AG09319 (cell line): Measurements from ENCODE around the gene LSM4.

Experiments used
- DNase-seq: peaks from one replicate; pipeline ENCODE4 v3.0.0-alpha.2; 2010; ENCODE audit warnings: low read depth; ENCODE audit errors: extremely low read depth
- CTCF ChIP-seq: IDR thresholded peaks from 2 replicates; pipeline ENCODE4 v1.5.1; 2011; ENCODE audit warnings: low read depth, mild to moderate bottlenecking, inconsistent platforms, low read length, moderate library complexity

The LSM4 gene

GRCh38 chr19:18257503-18258470, 65.1 kb downstream of the LSM4 start:
- TF ChIP-seq CTCF = no peak
- DNase-seq = no peak
